Spleen (tissue), 11 donors: ENCODE results near the gene ARSG. TPM values are rescaled to one million over a fixed set of nuclear protein-coding genes. Genes with fewer than 3 reads are reported as not detected.
A peak's percentile ranks its signal among the peaks of the same experiment; 100 is the strongest.

Experiments used
- DNase-seq: peaks from one replicate; pipeline ENCODE4 v3.0.0-alpha.2; 2020
- H3K27ac ChIP-seq, 8 donors: fragments of 200-600 bp; sonication (generic) in 7 of 8; 1 replicate in 4 of 8; 2 replicates in 4 of 8; pipeline versions ENCODE4 v1.5.0 to v1.8.0; 2016 to 2021; ENCODE audit warnings: inconsistent platforms in 4 of 8, mild to moderate bottlenecking in 4 of 8, moderate library complexity in 1 of 8
- H3K27me3 ChIP-seq, 7 donors: fragments of 200-600 bp; sonication (generic) in 6 of 7; replicated peaks in 1 of 7; 1 replicate in 4 of 7; 2 replicates in 3 of 7; pipeline versions ENCODE4 v1.5.0 to v1.8.0; 2016 to 2021; ENCODE audit warnings: inconsistent platforms in 3 of 7, mild to moderate bottlenecking in 1 of 7
- H3K36me3 ChIP-seq, 6 donors: fragments of 200-600 bp; sonication (generic) in 5 of 6; 1 replicate in 4 of 6; 2 replicates in 2 of 6; pipeline versions ENCODE4 v1.5.0 to v1.8.0; 2016 to 2021; ENCODE audit warnings: inconsistent platforms in 2 of 6
- H3K4me1 ChIP-seq, 6 donors: fragments of 200-600 bp; sonication (generic) in 5 of 6; 1 replicate in 3 of 6; 2 replicates in 3 of 6; pipeline versions ENCODE4 v1.5.0 to v1.8.0; 2016 to 2021; ENCODE audit warnings: inconsistent platforms in 3 of 6
- H3K4me3 ChIP-seq, 8 donors: fragments of 200-600 bp; sonication (generic) in 7 of 8; 1 replicate in 4 of 8; 2 replicates in 4 of 8; pipeline versions ENCODE4 v1.5.0 to v1.8.0; 2016 to 2021; ENCODE audit warnings: inconsistent platforms in 4 of 8, mild to moderate bottlenecking in 4 of 8, moderate library complexity in 2 of 8
- H3K9me3 ChIP-seq, 8 donors: fragments of 200-600 bp; sonication (generic) in 7 of 8; 1 replicate in 4 of 8; 2 replicates in 4 of 8; pipeline versions ENCODE4 v1.5.0 to v1.8.0; 2016 to 2021; ENCODE audit warnings: inconsistent platforms in 4 of 8
- POLR2A ChIP-seq, 3 donors: fragments of 450-650 bp; IDR thresholded peaks; one replicate each; pipeline ENCODE4 v1.5.1; 2017; ENCODE audit warnings: antibody characterized with exemption in 3 of 3, mild to moderate bottlenecking in 1 of 3
- POLR2AphosphoS5 ChIP-seq, 3 donors: sonication (generic); formaldehyde crosslinking; IDR thresholded peaks; one replicate each; pipeline ENCODE4 v1.5.1; 2017; ENCODE audit warnings: antibody characterized with exemption in 3 of 3
- WGBS, 5 donors: extraction: QIAGEN DNeasy Blood & Tissue Kit in 3 of 5; methylation state at CpG; one replicate each; pipeline versions ENCODE4 v1.1.5 to v1.1.7; 2013 to 2018; 5-methylcytosine and 5-hydroxymethylcytosine counted together
- intact Hi-C: fragments of 100-400 bp; cut with DNase I; formaldehyde crosslinking; loops from one replicate; pipeline ENCODE4 v1.15.0; 2023; ENCODE audit warnings: low total_unique reads
- polyA plus RNA-seq, 3 donors: library from polyadenylated mRNA; stranded (reverse); fragments of 200-250 nt; gene quantifications; one replicate each; pipeline ENCODE4 v1.2.1, GENCODE V29; 2013
- total RNA-seq, 7 donors: library from RNA; depleted of rRNA in 3 of 7; stranded (reverse); fragments of >200 nt in 3 of 7; fragmentation: NEBNext Ultra II Directional in 4 of 7; extraction: Animal tissue kit (Norgen Biotek cat#: 25700) in 4 of 7; gene quantifications; one replicate each; pipeline versions ENCODE4 v1.1.0 to v1.2.1, GENCODE V29; 2016 to 2021
- TF ChIP-seq, protein P1 (sequence below), 11 experiments: fragments of 200-600 bp in 7 of 11; fragments of 450-650 bp in 4 of 11; sonication (generic) in 4 of 11; IDR thresholded peaks in 8 of 11; conservative IDR thresholded peaks in 3 of 11; 1 replicate in 7 of 11; 2 replicates in 4 of 11; pipeline versions ENCODE4 v1.4.0 to v1.8.0; 2016 to 2021; ENCODE audit warnings: antibody characterized with exemption in 11 of 11, inconsistent platforms in 4 of 11, mild to moderate bottlenecking in 1 of 11
- donor health status: healthy with polysubstance abuse.
- donor health status: DM: no; HTN: no; CAD: no; lungs with moderate emphysema.
- donor health status: DM: no; HTN: no; CAD: no.
- donor health status: Bipolar disorder and iron deficiency.
- donor health status: healthy.
- donor health status: DM: no; HTN: no; CAD: no.
- donor health status: DM: yes; HTN: yes; CAD: no.

Gene ARSG
- total and polyA plus RNA-seq, 10 donors: 1.5 to 24.3 (median 14.2) TPM

DNA sequence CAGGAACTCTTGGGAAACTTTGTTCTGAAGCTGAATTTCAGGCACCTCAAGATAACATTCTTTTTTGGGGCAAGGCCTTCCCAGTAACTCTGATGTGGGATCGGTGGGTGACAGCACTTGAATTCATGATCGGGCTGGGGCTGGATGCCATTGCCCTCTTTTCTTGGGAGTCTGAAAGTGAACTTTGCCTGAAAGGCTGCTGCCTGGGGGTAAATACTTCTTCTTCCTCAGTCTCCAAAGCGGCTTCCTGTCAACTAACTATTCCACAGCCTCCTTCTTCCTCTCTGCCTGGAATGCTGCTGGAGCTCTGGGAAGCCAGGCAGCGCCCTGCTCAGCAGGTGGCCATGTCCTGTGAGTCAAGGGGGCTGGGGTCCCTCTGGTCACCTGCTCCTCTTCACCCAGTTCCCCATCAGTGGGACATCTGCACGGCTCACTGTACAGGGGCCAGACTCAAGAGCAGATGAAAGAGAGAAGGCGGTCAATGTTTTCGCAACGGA is 86.5 kb downstream of the ARSG start:
- TF ChIP-seq, protein P1, sequence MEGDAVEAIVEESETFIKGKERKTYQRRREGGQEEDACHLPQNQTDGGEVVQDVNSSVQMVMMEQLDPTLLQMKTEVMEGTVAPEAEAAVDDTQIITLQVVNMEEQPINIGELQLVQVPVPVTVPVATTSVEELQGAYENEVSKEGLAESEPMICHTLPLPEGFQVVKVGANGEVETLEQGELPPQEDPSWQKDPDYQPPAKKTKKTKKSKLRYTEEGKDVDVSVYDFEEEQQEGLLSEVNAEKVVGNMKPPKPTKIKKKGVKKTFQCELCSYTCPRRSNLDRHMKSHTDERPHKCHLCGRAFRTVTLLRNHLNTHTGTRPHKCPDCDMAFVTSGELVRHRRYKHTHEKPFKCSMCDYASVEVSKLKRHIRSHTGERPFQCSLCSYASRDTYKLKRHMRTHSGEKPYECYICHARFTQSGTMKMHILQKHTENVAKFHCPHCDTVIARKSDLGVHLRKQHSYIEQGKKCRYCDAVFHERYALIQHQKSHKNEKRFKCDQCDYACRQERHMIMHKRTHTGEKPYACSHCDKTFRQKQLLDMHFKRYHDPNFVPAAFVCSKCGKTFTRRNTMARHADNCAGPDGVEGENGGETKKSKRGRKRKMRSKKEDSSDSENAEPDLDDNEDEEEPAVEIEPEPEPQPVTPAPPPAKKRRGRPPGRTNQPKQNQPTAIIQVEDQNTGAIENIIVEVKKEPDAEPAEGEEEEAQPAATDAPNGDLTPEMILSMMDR (IDR thresholded peaks at IDR 0.05 in 8 of 11, conservative IDR thresholded peaks at IDR 0.05 in 3 of 11): no peak
- TF ChIP-seq POLR2AphosphoS5 (IDR thresholded peaks at IDR 0.05): no peak
- no peak for TF ChIP-seq POLR2A (IDR thresholded peaks at IDR 0.05)
- Histone ChIP-seq H3K4me1 (peaks cover 0 to 36% (median 14%) of the 10 kb centered on the region in 6 donors), H3K36me3 (no peaks in the 10 kb centered on the region), H3K27ac (peak overlapping the region; percentile 58 to 93 (median 80)), H3K9me3 (no peaks in the 10 kb centered on the region), H3K4me3 (peak overlapping the region in 1 of 8 donors; percentile 9), H3K27me3 (no peaks in the 10 kb centered on the region)
- WGBS, 5 donors: 49 to 81% (median 57%) methylated on average over 5 to 8 of the region's 8 CpGs
- intact Hi-C loops: no loop called here
- no peak for DNase-seq

DNA sequence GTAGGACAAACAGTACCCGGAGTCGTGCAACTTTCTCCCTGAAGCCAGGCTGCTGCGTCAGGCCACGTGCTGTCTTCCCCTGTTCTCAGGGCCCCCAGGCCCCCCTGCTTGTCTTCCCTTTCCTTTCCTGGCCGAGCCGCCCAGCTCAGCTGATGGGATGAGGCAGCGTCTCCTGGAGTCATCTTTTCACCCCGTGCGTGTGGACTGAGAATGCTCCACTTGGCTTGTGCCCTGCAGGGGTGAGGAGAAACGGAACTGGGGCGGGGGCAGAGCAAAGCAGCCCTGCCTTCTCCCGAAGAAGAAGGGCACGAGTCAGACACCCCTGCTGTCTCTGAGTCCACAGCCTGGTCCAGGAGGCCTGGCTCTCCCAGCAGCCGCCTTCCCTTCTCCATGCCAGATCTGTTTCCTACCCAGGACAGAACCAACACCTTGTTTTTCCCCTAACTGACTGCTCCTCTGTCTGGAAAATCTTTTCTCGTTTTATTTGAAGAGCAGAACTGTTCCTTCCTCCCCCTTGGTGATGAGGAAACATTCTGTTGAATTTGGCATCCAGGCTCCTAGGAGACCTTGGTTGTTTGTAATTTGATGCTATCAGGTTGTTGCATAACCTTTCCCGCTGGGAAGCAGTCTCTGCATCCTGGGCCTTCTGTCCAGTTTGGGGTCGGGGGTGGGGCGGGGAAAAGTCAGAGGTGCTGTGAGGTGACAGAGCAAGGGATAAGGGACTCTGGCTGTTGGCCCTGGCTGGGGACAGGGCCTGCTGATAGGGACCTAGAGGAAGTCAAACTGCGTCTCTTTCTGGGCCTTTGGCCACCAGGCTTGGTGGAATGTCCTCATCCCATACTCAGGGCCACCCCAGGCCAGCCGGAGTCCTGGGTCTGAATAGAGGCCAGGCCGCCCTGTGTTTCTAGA is 87.2 kb downstream of the ARSG start:
- 41 to 69% (median 47%) methylated on average over 19 to 21 of the region's 21 CpGs for WGBS, 5 donors
- Histone ChIP-seq H3K4me1 (peaks cover 0 to 43% (median 20%) of the 10 kb centered on the region in 6 donors), H3K27ac (peak overlapping the region; percentile 58 to 93 (median 80)), H3K36me3 (no peaks in the 10 kb centered on the region), H3K4me3 (peak overlapping the region in 1 of 8 donors; percentile 9), H3K9me3 (no peaks in the 10 kb centered on the region), H3K27me3 (no peaks in the 10 kb centered on the region)
- peak; percentile 74 to 85 (median 77) for TF ChIP-seq POLR2AphosphoS5 (IDR thresholded peaks at IDR 0.05)
- TF ChIP-seq, protein P1 (IDR thresholded peaks at IDR 0.05 in 8 of 11, conservative IDR thresholded peaks at IDR 0.05 in 3 of 11): no peak
- TF ChIP-seq POLR2A (IDR thresholded peaks at IDR 0.05): no peak
- DNase-seq: peak; percentile 92
- intact Hi-C loops: no loop called here

DNA sequence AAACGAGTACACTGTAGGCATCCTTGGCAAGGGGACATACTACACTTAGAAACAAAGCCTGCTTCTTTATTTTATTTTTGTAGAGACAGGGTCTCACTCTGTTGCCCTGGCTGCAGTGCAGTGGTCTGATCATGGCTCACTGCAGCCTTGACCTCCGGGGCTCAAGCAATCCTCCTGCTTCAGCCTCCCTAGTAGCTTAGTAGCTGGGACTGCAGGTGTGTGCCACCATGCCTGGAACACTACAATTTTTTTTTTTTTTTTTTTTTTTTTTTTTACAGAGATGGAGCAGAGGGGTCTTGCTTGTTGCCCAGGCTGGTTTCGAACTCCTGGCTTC is 87.8 kb downstream of the ARSG start:
- intact Hi-C loops: no loop called here
- H3K36me3 ChIP-seq: no peaks in the 10 kb centered on the region
- peaks cover 5 to 49% (median 26%) of the 10 kb centered on the region in 6 donors for H3K4me1 ChIP-seq
- no peaks in the 10 kb centered on the region for H3K9me3 ChIP-seq
- no peak overlapping the region for H3K4me3 ChIP-seq
- WGBS, 5 donors: 72 to 93% (median 86%) methylated on average over 3 of the region's 3 CpGs
- peak overlapping the region; percentile 58 to 93 (median 80) for H3K27ac ChIP-seq
- no peaks in the 10 kb centered on the region for H3K27me3 ChIP-seq
- TF ChIP-seq, protein P1 (IDR thresholded peaks at IDR 0.05 in 8 of 11, conservative IDR thresholded peaks at IDR 0.05 in 3 of 11): no peak
- TF ChIP-seq POLR2AphosphoS5 (IDR thresholded peaks at IDR 0.05) (no peak), POLR2A (IDR thresholded peaks at IDR 0.05) (no peak)
- no peak for DNase-seq
